Bronchial epithelial cell (primary cell): ENCODE results near the gene ANKRD31. TPM values are rescaled to one million over a fixed set of nuclear protein-coding genes. Genes with fewer than 3 reads are reported as not detected.

Source experiments
- DNase-seq: peaks from one replicate; pipeline ENCODE4 v3.0.0-alpha.2; 2010; ENCODE audit warnings: low read depth
- FAIRE-seq: peaks from 2 replicates; lab custom pipeline; 2011; peaks lifted over from hg19 to GRCh38; lab: Jason Lieb, UNC
- H3K27me3 ChIP-seq: 2 replicates; pipeline ENCODE4 v1.5.1; 2011; ENCODE audit warnings: low read length; ENCODE audit not compliant: control insufficient read depth, insufficient read depth
- H3K36me3 ChIP-seq: 2 replicates; pipeline ENCODE4 v1.5.1; 2011; ENCODE audit warnings: low read length; ENCODE audit not compliant: control insufficient read depth, insufficient read depth
- H3K4me3 ChIP-seq: 2 replicates; pipeline ENCODE4 v1.5.1; 2011; ENCODE audit warnings: mild to moderate bottlenecking, low read depth, low read length, control low read depth
- CTCF ChIP-seq: IDR thresholded peaks from 2 replicates; pipeline ENCODE4 v1.5.1; 2011; ENCODE audit warnings: mild to moderate bottlenecking, moderate library complexity, low read length, control low read depth, inconsistent platforms; ENCODE audit not compliant: insufficient read depth, severe bottlenecking
- total RNA-seq: library from RNA; depleted of rRNA; stranded (reverse); fragments of >200 nt; gene quantifications from 2 replicates; pipeline ENCODE4 v1.2.1, GENCODE V29; 2014

The ANKRD31 gene
- total RNA-seq, 1 donor from 2014 or later, result 0.26 TPM

DNA sequence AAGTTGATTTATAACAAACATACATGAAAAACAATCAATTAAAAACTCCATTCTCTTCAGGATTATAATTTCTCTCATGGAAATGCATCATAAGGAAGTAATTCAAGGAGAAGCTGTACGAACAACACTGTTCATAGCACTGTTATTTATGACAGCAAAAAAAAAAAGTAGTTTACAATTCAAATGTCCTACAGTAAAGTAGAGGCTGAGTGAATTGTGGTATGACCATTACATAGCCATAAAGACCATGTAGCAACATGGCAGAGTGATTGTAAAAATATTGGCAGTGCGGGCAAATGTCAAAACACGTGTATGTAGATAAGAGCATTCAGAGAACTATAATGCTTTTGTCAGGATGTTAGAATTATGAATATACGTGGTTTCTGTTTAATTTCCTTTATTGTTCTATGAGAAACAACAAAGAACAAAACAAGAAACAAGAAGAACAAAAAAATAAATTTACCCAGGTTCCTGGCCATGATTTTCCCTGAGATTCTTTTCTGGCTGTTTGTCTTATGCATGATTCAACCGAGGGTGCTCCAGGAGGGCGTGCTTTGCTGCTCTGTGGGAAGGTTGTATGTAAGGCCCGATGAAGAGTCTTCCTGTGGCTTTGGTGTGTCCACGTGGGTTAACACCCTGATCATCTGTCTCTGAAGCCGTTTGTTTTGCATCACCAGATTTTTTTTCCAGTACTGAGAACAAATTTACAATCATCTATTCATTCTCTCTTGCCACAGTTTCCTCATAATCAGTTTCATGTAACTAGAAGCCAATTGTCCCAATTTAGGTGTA lies 213.1 kb downstream of the ANKRD31 start:
- FAIRE-seq (peak; percentile 73), DNase-seq (no peak)
- Histone ChIP-seq H3K4me3 (no peak overlapping the region), H3K27me3 (no peaks in the 10 kb centered on the region), H3K36me3 (no peaks in the 10 kb centered on the region)
- no peak for TF ChIP-seq CTCF

GRCh38 chr5:75021800-75022199 lies 214.9 kb downstream of the ANKRD31 start:
- DNase-seq (no peak), FAIRE-seq (no peak)
- H3K36me3 ChIP-seq, result no peaks in the 10 kb centered on the region
- no peaks in the 10 kb centered on the region for H3K27me3 ChIP-seq
- no peak overlapping the region for H3K4me3 ChIP-seq
- TF ChIP-seq CTCF, result no peak

DNA sequence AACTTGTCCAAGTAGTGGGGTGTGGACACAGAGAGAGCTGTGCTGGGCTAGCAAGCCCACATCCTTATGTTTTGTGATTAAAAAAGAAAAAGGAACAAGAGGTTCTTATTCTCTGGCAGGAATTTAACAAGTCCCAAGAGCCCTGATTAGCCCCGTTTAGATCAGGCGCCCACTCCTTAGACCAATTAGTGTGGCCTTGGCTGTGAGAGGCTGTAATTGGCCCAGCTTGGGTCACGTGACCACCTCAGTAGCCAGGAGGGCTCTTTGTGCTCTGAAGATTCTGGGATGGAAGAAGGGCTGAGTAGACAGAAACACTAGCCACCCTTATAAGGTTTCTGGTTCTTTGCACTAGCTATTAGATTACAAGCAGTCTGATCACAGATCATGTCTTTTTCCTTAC lies 215.5 kb downstream of the ANKRD31 start:
- DNase-seq (no peak), FAIRE-seq (no peak)
- no peak for TF ChIP-seq CTCF
- Histone ChIP-seq H3K36me3 (no peaks in the 10 kb centered on the region), H3K4me3 (no peak overlapping the region), H3K27me3 (no peaks in the 10 kb centered on the region)

DNA sequence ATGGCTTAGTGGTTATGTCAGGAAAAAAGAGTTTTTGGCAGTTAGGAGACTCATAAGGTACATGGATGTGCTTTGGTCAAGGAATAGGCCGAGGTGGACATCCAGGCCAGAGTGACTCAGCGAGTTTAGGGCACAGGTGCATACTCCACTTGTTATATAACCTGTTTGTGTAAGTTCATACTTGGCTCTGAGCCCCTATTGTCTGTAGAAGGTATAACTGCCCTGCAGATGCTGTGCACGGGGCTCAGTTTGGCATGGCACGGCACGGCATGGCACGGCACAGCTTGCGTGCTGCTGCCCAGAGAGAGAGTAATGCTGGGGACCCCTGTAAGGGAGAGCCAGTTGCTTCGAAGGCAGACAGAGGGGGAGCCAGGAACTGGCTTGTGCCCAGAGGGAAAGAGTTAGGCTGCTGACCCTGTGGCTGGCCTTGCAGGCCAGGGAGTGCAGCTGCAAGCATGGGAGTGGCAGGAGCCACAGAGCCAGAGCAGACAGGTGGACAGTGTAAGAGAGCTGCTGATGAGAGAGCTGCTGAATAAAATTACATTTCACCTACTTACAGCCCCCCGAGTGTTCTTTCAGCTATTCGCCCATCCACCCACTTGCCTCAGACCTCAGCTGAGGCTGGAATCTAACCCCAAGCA lies 216.5 kb downstream of the ANKRD31 start:
- FAIRE-seq, result no peak

DNA sequence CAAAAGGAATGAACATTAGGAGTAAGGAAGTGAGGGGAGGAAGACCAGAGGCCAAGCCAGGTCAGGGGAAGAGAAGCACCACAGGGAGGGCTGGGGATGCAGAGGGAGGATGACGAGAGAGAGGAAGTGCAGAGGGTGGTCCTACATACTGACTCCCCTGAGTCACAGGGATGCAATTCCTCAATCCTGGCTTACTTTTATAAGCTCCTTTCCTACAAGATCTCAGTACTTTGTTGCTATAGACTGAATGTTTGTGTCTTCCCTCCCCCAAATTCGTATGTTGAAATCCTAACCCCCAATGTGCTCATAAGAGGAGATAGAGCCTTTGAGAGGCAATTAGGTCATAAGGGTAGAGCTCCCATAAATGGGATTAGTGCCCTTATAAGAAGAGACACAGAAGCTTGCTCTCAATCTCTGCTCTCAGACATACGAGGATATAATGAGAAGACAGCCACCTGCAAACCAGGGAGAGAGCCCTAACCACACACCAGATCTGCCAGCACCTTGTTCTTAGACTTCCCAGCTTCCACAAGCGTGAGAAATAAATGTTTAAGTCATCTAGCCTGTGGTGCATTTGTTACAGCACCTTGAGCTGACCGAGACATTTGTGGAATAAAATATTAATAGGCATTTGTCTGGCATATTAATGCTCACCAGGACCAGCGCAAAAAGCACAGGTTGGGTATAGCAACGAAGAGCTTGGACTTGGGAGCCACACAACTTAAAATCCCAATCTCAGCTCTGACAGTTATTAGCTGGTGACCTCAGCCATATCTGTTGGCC lies 217.7 kb downstream of the ANKRD31 start:
- no peak for FAIRE-seq

More for the DNA sequence above, 216.5 kb downstream of the ANKRD31 start:
- Histone ChIP-seq H3K27me3 (no peaks in the 10 kb centered on the region), H3K4me3 (no peak overlapping the region), H3K36me3 (no peaks in the 10 kb centered on the region)
- no peak for TF ChIP-seq CTCF
- no peak for DNase-seq

More for the DNA sequence above, 217.7 kb downstream of the ANKRD31 start:
- Histone ChIP-seq H3K4me3 (no peak overlapping the region), H3K27me3 (no peaks in the 10 kb centered on the region), H3K36me3 (no peaks in the 10 kb centered on the region)
- DNase-seq, result no peak
- no peak for TF ChIP-seq CTCF

Other genes starting within 250 kb of the ANKRD31 start
- 2.9 and 5.5 TPM in 2 replicates for gene GCNT4, start 184.3 kb downstream of the ANKRD31 start, total RNA-seq
- 83.7 and 124 TPM in 2 replicates for gene HMGCR, start 100.3 kb upstream of the ANKRD31 start, total RNA-seq